ENCODE measurements around the gene MYOF. TPM values are rescaled to one million over a fixed set of nuclear protein-coding genes. Genes with fewer than 3 reads are reported as not detected.
A peak's percentile ranks its signal among the peaks of the same experiment; 100 is the strongest.

MYOF gene
- total and polyA plus RNA-seq, 9 of the 15 experiments (the other 6 are each of a cell fraction or from before 2014, with no cell fraction given): 0.06 to 0.27 TPM; not detected in 7

DNA sequence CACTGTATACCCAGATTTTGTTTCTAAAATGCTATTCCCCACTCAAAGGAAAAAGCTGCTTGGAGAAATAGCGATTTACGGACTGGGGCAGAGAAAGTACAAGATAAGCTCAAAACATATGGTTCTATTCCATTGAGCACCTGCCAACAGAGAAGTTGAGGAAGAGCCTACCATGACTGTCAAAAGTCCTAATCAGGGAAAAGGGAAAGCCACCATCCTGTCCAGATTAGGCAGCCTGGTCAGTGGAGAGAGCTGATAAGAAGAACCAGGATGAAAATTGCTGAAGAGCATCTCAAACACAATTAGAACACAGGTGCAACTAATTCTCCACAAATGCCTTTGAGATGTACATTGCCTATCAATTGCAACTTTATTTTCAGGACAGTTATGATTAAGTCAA is 104.1 kb downstream of the MYOF start:
- peak in 1 of 4 experiments; percentile 5 for DNase-seq (ENCODE audit: extremely low read depth in 1 of 4, low spot score in 3 of 4)
- Histone ChIP-seq H3K27me3 (ENCODE audit: control insufficient read depth in 2 of 2, insufficient read depth in 2 of 2, low read length in 2 of 2) (peaks cover 0 to 8% of the 10 kb centered on the region in 2 experiments; a peak in 1 of 5 replicates), H3K9me1 (ENCODE audit: control insufficient read depth, insufficient read depth, low read length) (no peaks in the 10 kb centered on the region), H4K20me1 (replicated peaks; ENCODE audit: control insufficient read depth, insufficient read depth, low read length) (no peaks in the 10 kb centered on the region), H3K36me3 (ENCODE audit: control insufficient read depth, insufficient read depth, low read length) (no peaks in the 10 kb centered on the region), H2AFZ (ENCODE audit: low read depth, low read length) (no peak overlapping the region), H3K4me1 (replicated peaks in 1 of 2; ENCODE audit: control insufficient read depth in 2 of 2, insufficient read depth in 2 of 2, low read length in 2 of 2) (no peaks in the 10 kb centered on the region), H3K79me2 (ENCODE audit: control insufficient read depth, insufficient read depth, low read length) (no peaks in the 10 kb centered on the region), H3K9ac (ENCODE audit: insufficient read depth in 1 of 2, low read depth in 2 of 2, low read length in 2 of 2) (no peak overlapping the region), H3K4me3 (no peak overlapping the region), H3K4me2 (ENCODE audit: insufficient read depth, low read length) (no peak overlapping the region), H3K27ac (ENCODE audit: extremely low read depth, low read depth, low read length) (no peak overlapping the region), H3K9me3 (replicated peaks; ENCODE audit: control insufficient read depth, insufficient read depth, low read depth, low read length) (no peaks in the 10 kb centered on the region)
- intact Hi-C loops (cut with micrococcal nuclease) (loop anchor here (5.0 to 10.0 kb wide), 2 partner anchors 297 to 439 kb away; no protein-coding TSS in a partner anchor), in situ Hi-C loops (cut with MboI) (no loop called here)
- ATAC-seq: no peak
- ChIA-PET CTCF (ENCODE audit: low intra/inter-chr PET ratio) (interaction anchor here (3.2 to 4.7 kb wide), 2 partner anchors 104 to 133 kb away, joined by 25 to 50 read pairs; partner anchors contain the start of gene MYOF), POLR2A (no interaction called here)
- 5% methylated on average over 2 of the region's 2 CpGs for WGBS (ENCODE audit: insufficient coverage, low coverage, missing lambda C conversion rate)
- peak; percentile 15 for FAIRE-seq
- BruUV-seq (replicated peaks): no TSS peak
- TF ChIP-seq TCF3 (CRISPR knock-in tag; IDR thresholded peaks at IDR 0.05) (peak; percentile 28; the same call in 1 of the 2 replicates), HMG20B (CRISPR knock-in tag; IDR thresholded peaks at IDR 0.05) (no peak), MAFG (tag; conservative IDR thresholded peaks at IDR 0.05) (0 out of 2 replicates have a peak, but pooled peaks have one; percentile 8), CBFA2T2 (conservative IDR thresholded peaks at IDR 0.05) (peak; percentile 55), PCBP1 (IDR thresholded peaks at IDR 0.05; ENCODE audit: low read depth, low read length, poor library complexity, severe bottlenecking) (no peak), TAL1 (IDR thresholded peaks at IDR 0.05) (peak; percentile 41; the same call in 1 of the 2 replicates), ASH1L (IDR thresholded peaks at IDR 0.05; ENCODE audit: borderline replicate concordance, low read depth, partially characterized antibody) (no peak)
- TF ChIP-seq, protein P1, sequence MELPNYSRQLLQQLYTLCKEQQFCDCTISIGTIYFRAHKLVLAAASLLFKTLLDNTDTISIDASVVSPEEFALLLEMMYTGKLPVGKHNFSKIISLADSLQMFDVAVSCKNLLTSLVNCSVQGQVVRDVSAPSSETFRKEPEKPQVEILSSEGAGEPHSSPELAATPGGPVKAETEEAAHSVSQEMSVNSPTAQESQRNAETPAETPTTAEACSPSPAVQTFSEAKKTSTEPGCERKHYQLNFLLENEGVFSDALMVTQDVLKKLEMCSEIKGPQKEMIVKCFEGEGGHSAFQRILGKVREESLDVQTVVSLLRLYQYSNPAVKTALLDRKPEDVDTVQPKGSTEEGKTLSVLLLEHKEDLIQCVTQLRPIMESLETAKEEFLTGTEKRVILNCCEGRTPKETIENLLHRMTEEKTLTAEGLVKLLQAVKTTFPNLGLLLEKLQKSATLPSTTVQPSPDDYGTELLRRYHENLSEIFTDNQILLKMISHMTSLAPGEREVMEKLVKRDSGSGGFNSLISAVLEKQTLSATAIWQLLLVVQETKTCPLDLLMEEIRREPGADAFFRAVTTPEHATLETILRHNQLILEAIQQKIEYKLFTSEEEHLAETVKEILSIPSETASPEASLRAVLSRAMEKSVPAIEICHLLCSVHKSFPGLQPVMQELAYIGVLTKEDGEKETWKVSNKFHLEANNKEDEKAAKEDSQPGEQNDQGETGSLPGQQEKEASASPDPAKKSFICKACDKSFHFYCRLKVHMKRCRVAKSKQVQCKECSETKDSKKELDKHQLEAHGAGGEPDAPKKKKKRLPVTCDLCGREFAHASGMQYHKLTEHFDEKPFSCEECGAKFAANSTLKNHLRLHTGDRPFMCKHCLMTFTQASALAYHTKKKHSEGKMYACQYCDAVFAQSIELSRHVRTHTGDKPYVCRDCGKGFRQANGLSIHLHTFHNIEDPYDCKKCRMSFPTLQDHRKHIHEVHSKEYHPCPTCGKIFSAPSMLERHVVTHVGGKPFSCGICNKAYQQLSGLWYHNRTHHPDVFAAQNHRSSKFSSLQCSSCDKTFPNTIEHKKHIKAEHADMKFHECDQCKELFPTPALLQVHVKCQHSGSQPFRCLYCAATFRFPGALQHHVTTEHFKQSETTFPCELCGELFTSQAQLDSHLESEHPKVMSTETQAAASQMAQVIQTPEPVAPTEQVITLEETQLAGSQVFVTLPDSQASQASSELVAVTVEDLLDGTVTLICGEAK (IDR thresholded peaks at IDR 0.05): no peak
- TF ChIP-seq, protein P1 (CRISPR knock-in tag; IDR thresholded peaks at IDR 0.05): no peak
- TF ChIP-seq, protein P2, sequence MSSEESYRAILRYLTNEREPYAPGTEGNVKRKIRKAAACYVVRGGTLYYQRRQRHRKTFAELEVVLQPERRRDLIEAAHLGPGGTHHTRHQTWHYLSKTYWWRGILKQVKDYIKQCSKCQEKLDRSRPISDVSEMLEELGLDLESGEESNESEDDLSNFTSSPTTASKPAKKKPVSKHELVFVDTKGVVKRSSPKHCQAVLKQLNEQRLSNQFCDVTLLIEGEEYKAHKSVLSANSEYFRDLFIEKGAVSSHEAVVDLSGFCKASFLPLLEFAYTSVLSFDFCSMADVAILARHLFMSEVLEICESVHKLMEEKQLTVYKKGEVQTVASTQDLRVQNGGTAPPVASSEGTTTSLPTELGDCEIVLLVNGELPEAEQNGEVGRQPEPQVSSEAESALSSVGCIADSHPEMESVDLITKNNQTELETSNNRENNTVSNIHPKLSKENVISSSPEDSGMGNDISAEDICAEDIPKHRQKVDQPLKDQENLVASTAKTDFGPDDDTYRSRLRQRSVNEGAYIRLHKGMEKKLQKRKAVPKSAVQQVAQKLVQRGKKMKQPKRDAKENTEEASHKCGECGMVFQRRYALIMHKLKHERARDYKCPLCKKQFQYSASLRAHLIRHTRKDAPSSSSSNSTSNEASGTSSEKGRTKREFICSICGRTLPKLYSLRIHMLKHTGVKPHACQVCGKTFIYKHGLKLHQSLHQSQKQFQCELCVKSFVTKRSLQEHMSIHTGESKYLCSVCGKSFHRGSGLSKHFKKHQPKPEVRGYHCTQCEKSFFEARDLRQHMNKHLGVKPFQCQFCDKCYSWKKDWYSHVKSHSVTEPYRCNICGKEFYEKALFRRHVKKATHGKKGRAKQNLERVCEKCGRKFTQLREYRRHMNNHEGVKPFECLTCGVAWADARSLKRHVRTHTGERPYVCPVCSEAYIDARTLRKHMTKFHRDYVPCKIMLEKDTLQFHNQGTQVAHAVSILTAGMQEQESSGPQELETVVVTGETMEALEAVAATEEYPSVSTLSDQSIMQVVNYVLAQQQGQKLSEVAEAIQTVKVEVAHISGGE (CRISPR knock-in tag; IDR thresholded peaks at IDR 0.05): 0 out of 6 replicates have a peak, but pooled peaks of 1 of the 3 experiments have one; percentile 18

Measured in K562 (cell line).